NCI-H1436 treated with DMSO at 0.1 percent for 48 hours (cell line): ENCODE data around the gene CAPG.

Experiments
- DNase-seq: peaks from one replicate; lab custom pipeline; 2025; lab: John Stamatoyannopoulos, UW

CAPG gene

DNA sequence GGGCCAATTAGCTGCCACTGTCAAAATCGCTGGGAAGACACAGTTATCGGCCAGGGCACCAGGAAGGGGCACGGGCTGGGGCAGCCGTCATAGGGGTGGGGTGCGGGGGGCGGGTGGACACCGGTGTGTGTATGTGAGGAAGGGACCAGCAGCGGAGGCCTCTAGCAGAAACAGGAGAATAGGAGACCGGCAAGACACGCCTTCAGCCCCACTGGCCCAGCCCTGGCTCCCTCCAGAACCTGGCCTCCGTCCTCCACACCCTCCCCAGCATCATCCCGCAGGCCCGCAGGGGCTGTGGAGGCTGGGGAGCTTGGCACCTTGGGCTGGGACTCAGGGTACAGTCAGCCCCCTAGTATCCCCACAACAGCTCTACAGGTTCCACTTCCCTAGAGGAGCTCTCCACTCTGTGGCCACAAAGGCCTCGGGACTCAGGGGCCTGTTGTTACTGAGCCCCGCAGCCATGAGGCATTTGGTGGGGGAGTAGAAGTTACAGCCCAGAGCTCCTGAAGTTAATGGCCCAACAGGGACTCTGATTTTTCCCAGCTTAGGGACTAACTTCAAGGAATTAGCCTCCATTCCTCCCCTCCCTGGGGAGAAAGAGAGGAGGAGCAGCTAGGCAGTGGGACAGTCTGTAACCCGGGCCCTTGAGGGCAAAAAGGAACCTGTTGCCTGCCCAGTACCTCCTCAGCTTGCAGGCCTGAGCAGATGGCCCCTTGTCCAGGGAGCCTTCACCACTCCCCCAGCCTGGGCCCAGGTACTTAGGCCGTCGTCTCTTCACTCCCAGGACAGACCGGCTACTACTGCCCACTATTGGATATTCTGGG lies 28.2 kb upstream of the CAPG start:
- DNase-seq, result no peak

DNA sequence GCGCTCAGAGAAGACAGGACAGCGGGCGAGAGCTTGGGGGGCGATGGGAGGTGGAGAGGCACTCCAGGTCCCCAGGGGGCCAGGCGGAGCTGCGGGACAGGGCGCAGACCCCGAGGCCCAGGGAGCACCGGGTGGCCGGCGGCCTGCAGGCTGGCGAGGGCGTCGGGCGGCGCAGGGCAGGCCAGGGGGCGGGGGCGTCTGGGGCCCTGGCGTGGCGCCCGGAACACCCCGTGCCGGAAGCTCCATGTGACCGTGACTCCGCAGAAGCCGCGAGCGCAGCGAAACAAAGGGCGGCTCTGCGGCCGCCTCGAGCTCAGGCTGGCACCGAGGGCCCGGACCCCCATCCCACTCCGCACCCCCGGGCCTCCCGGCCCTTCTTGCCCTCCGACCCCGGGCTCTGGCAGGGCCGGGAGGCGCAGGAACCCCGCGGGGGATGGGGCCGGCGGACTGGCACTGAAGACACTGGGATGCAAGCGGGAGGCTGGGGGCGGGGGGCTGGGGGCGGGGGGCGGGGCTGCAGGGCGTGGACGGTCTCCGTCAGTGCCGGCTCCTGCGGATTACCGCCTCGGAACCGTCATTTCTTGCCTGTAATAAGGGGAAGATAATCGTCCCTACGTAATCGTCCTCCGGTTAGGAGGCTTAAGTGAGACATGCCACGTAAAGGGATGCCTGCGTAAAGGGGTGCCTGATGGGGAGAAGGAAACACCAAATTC lies 27.5 kb upstream of the CAPG start:
- DNase-seq, result peak; percentile 50

DNA sequence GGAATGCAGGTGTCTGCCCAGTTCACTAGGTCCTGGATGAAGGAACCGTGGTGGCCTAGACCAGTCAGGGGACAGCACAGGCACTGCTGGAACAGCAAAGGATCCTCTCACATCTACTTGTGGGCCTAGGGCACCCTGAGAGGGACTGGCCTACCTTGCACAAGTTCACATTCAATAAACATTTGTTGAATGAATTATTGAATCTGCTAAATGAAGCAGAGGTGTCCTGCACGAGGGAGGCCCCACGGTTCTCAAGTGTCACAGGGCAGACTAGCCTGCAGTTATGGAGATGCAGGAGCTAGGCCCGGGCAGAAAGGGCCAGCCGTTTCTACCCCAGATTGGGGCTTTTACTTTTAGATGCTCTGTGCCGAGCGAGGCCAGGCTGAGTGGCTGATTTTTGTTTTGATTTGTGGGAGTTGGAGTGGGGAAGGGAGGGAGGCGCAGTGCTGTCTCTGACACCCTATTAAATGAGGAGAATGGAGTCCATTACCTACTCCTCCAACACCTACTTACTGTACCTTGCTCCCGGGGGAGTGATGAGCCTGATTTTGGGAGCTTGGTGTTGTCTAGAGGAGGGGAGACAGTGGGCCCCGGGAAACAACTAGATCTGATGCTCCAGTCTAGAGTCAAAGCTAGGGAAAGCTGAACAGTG lies 26.8 kb upstream of the CAPG start:
- no peak for DNase-seq

DNA sequence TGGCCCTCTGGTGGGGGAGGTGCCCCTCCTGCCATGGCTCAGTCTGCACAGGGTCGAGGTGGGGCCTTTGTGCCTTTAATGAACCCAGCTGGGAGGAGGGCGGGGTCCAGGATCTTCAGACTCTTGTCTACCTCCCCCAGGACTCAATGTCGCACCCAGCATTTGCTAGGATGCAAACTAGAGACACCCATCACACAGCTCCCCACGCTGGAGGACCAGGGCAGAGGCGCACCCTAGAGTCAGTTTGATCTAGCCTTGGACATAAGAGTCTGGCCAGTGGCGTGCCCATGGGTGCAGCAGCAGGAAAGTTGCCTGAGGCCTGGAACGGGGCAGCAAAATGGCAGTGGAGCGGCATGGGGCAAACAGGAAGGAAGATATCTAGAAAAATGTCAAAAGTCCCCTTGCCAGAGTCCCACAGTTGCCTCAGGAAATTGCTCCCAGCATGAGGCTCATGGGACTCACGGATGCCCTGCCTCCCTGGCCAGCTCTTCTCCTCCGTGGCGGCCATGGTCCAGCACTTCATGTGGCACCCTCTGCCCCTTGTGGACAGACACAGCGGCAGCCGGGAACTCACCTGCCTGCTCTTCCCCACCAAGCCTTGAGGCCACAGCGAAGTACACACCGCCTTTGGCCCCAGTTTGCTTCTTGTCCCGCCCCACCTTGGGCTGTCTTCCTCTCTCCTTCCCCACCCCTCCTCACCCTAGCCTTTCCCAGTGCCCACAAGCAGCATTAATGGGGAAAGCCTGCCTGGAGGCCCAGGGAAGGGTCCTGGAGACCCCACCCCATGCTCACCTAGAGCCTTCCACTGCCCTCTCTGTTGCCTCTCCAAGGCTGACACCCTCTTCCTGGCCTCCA lies 26.0 kb upstream of the CAPG start:
- DNase-seq, result no peak

DNA sequence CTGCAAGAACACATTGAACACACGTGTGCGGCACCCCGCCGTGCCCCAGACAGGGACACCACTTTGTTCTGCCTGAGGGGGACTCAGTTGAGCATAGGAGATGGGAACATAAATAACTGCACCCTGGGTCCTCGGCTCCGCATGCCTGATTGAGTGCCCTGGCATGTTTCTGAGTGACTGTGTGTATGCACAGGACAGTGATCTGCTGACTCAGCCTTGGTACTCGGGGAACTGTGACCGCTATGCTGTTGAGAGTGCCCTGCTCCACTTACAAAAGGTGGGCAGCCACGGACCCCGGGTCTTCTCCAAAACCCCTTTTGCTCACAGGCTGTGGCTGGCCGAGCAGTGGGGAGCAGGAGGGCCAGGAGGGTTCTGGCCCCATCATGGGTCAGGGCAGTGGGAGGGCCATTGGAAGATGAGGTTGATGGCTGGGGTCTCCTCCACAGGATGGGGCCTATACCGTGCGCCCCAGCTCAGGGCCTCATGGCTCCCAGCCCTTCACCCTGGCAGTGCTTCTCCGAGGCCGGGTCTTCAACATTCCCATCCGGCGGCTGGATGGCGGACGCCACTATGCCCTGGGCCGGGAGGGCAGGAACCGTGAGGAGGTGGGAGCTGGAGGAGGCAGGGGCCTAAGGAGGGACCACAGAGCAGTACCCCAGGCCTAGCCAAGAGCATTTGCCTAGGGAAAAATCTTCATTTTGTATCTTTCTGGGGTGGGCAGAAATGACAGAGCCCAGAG lies 25.2 kb upstream of the CAPG start:
- DNase-seq, result no peak

DNA sequence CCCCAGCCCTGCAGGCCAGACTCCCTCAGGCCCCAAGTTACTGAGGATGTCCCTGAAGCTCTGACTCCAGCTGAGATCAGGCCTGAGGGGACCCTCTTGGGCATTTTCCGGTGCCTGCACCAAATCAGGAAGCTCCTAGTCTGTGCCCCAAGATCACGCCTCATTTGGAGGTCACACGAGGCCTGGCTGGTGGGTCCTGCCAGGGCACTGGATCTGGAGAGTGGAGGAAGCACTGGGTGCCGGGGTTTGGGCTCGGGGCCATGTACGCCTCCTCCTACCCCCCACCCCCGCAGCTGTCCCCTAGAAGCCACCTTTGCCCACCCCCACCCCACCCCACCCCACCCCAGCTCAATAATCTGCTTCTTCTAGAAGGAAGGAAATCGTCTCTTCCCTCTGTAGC lies 24.5 kb upstream of the CAPG start:
- no peak for DNase-seq

DNA sequence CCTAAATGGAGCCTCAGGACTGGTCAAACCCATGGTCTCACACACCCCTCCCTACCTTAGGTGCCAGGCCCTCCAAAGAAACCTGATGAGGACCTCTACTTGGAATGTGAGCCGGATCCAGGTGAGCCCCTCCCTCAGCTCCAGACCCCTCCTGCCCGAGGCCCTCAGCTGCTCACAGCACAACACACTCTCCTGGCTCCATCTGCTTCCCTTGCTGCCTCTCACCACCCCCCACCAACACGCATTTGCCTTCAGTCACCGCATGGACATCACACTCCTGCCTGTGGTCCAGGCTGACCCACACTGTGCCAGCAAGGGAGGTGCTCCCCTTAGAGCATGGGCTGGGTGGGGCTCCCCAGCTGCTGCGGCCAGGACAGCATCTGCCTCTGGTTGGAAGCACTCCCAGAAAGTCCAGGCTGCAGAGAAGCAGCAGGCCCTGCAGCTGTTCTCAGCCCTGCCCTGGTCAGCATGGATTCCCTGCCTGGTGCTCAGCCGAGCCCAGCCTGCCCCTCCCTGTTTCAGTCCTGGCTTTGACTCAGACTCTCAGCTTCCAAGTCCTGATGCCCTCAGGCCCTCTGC lies 23.4 kb upstream of the CAPG start:
- DNase-seq, result no peak

DNA sequence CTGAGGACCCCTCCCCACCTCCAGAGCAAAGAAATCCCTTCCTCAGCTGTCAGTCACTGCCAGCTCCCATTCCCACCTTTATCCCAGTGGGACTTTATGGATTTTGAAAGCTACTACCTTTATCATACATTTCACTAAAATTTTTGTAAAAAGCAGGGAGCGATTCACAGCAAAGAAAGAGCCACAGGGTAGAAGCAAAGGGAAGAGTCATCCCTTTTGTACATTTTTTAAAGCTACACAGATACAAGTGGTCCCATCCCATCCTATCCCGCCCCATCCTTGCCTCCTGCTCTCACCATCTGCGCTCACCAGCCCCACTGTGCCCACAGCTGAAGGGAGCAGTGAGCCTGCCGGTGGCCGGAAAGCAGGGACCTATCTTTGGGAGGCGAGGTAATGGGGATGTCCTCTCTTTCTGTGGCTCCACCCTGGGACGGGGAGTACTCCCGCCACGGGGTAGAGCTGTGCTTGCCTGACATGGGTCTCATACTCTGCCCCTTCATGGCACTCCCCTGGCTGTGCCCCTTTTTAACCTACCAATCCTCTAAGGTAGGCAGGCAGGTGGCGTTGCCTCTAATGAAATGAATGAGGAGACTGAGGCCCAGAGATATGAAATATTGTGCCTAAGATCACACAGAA lies 21.5 kb upstream of the CAPG start:
- DNase-seq, result no peak

DNA sequence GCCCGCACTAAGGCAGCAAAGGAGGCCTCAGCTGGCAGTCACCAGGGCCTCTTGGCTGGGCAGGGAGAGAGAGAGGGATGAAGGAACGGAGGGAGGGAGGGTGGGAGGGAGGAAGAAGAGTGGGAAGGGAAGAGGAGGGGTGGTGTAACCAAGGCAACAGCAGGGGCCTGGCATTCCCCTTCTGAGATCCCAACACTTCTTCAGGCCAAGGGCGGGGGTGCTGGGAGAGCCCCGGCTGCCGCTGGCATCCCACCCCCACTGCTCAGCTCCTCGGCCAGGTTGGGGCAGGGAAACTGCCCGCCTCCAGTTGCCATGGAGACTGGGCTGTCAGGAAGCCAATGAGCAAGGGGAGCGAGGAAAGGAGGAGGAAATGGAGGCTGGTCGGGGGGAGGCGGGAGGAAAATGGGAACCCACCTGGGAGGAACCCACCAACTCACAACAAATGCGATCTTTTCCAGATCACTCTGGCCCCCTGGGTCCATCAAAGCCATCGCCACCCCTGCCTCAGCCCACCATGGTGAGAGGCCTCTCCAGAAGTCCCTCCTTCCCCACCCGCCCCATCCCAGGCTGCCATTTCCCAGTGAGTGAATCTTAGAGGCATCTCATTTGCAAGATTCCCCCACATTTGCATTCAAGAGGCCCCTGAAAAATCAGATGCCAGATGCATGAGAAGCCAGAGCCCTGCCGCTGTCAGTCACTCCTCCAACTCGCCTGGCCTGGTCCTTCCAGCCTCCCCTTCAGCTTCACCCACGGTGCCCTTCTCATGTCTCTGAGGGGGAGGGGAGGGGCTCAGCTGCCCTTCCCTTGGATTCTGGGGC lies 20.8 kb upstream of the CAPG start:
- DNase-seq, result peak; percentile 50

DNA sequence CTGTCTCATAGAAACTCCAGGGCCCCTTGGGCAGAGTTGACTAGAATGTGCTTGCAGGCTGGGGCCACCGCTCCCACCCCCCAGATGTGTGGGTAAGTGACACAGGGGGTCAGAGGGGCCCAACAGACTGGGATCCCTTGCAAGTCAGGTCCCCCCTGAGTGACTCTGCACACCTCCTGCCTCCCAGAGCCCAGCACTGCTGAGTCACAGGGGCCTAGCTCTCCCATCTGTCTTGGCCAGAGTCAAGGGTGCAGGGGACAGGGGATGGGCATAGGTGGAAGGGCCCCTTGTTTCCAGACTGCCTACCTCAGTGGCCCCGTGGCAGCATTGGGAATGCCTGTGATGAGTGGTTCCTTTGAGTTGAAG lies 19.7 kb upstream of the CAPG start:
- no peak for DNase-seq

DNA sequence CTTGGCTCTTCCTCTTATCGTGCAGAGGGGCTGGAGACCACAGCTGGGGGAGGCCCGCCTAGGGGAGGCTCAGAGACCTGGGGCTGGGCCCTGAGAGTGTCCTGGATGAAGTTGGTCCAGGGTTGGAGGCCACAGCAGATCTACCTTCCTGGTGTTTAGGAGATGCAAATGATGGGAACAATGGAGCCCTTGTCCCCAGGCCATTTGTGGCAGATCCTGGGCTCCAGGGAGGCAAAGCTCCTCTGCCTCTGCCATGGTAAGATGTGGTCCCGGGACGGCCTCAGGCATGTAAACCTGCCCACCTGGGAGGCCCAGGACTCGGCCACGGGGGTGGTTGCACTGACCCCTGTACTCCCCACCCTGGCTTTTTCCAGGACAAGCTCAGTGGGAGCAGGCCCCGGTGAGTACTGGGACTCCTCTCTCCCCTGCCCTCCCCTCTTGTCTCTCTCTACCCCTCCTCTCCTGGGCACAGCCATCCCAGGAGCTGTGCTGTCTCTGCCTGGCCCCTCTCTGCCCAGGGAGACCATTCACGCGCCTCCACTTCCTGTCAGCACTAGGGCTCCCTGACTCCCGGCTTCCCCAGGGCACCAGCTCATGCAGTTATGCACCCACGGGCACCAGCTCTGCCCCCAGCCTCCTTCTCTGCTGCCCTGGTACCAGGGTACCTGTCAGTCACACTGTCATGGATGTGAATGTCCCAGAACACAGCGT lies 19.2 kb upstream of the CAPG start:
- DNase-seq, result no peak

DNA sequence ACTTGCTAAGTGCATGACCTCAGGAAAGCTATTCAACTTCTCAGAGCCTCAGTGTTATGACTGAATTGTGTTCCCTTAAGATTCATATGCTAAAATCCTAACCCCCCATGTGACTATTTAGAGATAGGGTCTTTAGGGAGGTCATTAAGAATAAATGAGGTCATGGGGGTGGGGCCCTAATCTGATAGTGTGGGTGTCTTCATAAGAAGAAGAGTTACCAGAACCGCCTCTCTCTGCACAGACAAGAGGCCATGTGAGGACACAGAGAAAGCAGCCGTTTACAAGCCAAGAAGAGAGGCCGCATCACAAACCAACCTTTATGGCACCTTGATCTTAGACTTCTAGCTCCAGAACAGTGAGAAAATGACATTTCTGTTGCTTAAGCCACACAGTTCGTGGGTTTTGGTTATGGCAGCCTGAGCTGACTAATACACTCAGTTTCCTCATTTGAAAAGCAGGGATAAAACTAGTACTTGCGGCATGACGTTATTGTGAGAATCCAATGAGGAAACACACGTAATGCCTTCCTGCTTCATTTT lies 18.2 kb upstream of the CAPG start:
- no peak for DNase-seq

DNA sequence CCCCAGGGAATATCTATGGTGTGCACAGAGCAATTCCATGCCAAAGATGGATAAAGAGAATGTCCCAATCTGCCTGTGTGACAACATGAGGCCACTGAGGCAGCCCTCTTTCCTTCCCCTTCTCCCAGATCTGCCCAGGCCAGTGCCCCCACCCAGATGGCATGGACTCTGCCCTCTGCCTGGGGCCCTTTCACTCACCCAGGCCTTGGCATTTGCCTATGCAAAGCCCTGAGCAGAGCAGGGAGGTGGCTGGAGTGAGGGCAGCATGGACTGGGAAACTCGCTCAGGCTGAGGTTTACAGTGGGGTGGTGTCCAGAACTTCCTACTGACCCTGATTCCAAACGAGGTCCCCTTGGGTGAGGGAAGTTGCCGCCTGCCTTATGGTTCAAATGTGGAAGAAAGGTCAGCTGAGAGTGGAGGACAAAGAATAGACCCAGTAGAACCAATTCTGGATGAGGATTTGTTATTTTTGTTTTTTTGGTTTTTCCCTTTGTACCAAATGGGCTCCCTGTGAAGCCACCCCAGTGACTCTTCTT lies 17.2 kb upstream of the CAPG start:
- DNase-seq, result no peak

DNA sequence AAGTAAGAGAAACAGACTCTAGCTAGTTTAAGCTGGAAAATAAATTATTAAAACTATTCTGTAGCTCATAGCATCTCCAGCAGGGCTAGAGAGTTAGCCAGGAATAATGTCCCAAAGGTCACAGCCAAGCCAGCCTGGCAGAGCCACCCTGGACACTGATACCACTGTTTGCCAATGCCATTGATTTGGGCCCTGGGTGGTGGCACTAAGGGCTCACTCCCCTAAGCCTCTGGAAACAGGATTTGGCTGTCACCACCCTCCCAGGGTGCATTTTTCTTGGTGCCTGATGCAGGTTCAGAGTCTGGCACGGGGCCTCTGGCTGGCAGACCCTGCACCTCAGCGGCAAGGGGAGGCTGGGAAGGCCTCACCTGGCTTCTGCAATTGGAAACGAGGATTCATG lies 15.4 kb upstream of the CAPG start:
- no peak for DNase-seq

DNA sequence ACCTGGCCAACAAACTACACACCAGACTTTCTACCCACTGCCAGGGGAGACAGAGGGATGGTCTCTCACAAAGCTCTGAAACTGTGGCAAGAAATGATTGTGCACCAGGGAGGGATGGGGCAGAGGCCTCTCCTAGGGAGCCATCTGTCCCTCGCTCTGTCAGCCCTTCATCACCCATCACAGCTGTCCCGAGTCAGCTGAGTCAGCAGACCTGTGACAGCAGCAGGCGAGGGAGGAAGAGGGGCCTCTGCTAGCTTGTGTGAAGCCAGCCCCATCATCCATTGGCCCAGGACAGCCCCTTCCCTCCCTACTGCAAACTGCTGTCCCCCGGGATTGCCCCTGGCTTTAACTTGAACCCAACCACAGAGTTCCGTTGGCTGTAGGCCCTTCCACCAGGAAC lies 13.4 kb upstream of the CAPG start:
- DNase-seq, result no peak

DNA sequence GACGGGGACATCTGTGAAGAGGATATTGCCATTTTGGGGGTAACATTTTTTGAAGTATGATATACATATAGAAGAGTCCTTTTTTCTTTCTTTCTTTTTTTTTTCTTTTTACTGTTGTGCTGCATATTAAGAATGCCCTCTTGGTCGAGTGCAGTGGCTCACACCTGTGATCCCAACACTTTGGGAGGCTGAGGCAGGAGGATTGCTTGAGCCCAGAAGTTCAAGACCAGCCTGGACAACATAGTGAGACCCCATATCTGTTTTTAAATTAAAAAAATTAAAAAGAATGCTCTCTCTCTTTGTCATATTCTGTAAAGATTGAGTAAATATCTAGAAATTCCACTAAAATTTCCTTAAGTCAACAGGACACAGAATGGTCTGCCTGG lies 11.9 kb upstream of the CAPG start:
- DNase-seq, result no peak

DNA sequence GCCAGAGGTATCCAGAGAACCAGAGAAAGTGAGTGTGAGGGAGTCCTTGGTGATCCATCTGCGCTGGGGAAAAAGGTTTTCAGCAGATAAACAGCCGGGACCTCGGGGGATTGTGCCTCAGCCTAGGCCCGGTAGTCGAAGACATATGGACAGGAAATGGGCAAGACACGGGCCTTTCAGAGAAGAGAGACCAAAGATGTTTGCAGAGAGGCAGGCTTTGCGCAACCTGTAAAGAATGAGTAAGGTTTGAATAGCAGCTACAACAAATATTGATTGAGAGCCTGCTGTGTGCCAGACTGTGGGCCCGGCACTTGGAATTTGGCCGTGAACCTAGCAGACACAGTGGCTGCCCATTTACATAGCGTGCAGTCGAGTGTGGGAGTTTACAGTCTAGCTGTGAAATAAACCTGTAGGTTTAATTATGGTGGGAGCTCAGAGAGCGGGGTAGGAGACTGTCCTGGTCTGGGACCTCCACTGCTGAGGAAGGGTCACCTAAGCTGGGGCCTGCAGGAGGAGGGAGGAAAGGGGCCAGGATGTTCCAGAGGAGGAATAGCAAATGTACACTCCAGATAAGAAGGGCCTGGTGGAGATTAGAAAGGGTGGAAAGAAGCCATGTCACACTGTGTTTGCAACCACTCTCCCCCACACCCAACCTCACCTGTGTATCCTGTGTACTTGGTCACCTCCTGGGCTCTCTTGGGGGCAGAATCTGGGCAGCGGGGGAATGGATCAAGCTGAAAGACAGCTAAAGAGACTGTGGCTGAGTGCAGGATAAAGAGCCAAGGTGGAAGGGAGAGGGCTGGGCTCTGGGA lies 11.3 kb upstream of the CAPG start:
- no peak for DNase-seq
